NCI-H2196 treated with DMSO at 0.1 percent for 48 hours (cell line): ENCODE results near the gene PLEKHG3.
A peak's percentile ranks its signal among the peaks of the same experiment; 100 is the strongest.
"Not testable (repeated sequence)": the region's sequence is repeated elsewhere in the genome, so short reads cannot be mapped to it uniquely, and the experiment has no call there.

Source experiments
- DNase-seq: peaks from one replicate; lab custom pipeline; 2025; ENCODE audit not compliant: unreplicated experiment; lab: John Stamatoyannopoulos, UW

Gene PLEKHG3

GRCh38 chr14:64686282-64686615, 18.0 kb upstream of the PLEKHG3 start:
- DNase-seq = no peak

- no peak for DNase-seq
Measured at GRCh38 chr14:64688031-64688430, 16.2 kb upstream of the PLEKHG3 start.

GRCh38 chr14:64688811-64689281, 15.4 kb upstream of the PLEKHG3 start:
- no peak for DNase-seq

GRCh38 chr14:64689289-64689688, 14.9 kb upstream of the PLEKHG3 start:
- no peak for DNase-seq

GRCh38 chr14:64690607-64691006, 13.6 kb upstream of the PLEKHG3 start:
- DNase-seq = not testable (repeated sequence)

GRCh38 chr14:64691376-64691775, 12.8 kb upstream of the PLEKHG3 start:
- DNase-seq = no peak

GRCh38 chr14:64692189-64692985, 11.8 kb upstream of the PLEKHG3 start:
- no peak for DNase-seq

- no peak for DNase-seq
Measured at GRCh38 chr14:64692986-64693809, 11.0 kb upstream of the PLEKHG3 start.

GRCh38 chr14:64693810-64694165, 10.4 kb upstream of the PLEKHG3 start:
- DNase-seq = no peak

GRCh38 chr14:64695071-64695470, 9.2 kb upstream of the PLEKHG3 start:
- DNase-seq = no peak

GRCh38 chr14:64696355-64696857, 7.8 kb upstream of the PLEKHG3 start:
- no peak for DNase-seq

- DNase-seq = no peak
Measured at GRCh38 chr14:64698903-64699302, 5.3 kb upstream of the PLEKHG3 start.

GRCh38 chr14:64700290-64700689, 3.9 kb upstream of the PLEKHG3 start:
- DNase-seq = no peak

GRCh38 chr14:64700894-64701293, 3.3 kb upstream of the PLEKHG3 start:
- DNase-seq = peak; percentile 6

- no peak for DNase-seq
Measured at GRCh38 chr14:64701660-64702059, 2.6 kb upstream of the PLEKHG3 start.

GRCh38 chr14:64702493-64703394, 1.5 kb upstream of the PLEKHG3 start:
- DNase-seq = no peak

GRCh38 chr14:64703395-64704142, 655 bp upstream of the PLEKHG3 start:
- peak; percentile 37 for DNase-seq

- no peak for DNase-seq
Measured at GRCh38 chr14:64704743-64705380, 638 bp downstream of the PLEKHG3 start.

GRCh38 chr14:64705381-64706118, 1.3 kb downstream of the PLEKHG3 start:
- DNase-seq = no peak
